OCI-LY1 (cell line): ENCODE measurements around the gene COPA.

Experiments used
- H2AFZ ChIP-seq: fragments of 200-600 bp; sonication (generic), shearing (Covaris generic); 2 replicates; pipeline ENCODE4 v1.6.0; 2014; ENCODE audit warnings: antibody characterized with exemption, mild to moderate bottlenecking, low read length
- H3F3A ChIP-seq: fragments of 200-600 bp; sonication (generic), shearing (Covaris generic); 2 replicates; pipeline ENCODE4 v1.6.0; 2014; ENCODE audit warnings: mild to moderate bottlenecking, antibody characterized with exemption, low read length, moderate library complexity; ENCODE audit not compliant: insufficient read depth
- H3K27ac ChIP-seq: fragments of 200-600 bp; sonication (generic); 2 replicates; pipeline ENCODE4 v1.5.1; 2014; ENCODE audit warnings: low read length, mixed run types, mild to moderate bottlenecking, low read depth; ENCODE audit not compliant: poor library complexity, severe bottlenecking
- H3K27me3 ChIP-seq: fragments of 200-600 bp; sonication (generic); 2 replicates; pipeline ENCODE4 v1.6.0; 2014; ENCODE audit warnings: antibody characterized with exemption, mild to moderate bottlenecking, low read length, moderate library complexity; ENCODE audit not compliant: insufficient read depth
- H3K36me3 ChIP-seq: fragments of 200-600 bp; sonication (generic); 2 replicates; pipeline ENCODE4 v1.6.1; 2014; ENCODE audit warnings: mild to moderate bottlenecking, antibody characterized with exemption, low read length, moderate library complexity, mixed read lengths; ENCODE audit not compliant: insufficient read depth
- H3K4me1 ChIP-seq: fragments of 200-600 bp; sonication (generic); 2 replicates; pipeline ENCODE4 v1.5.1; 2014; ENCODE audit warnings: mild to moderate bottlenecking, low read length, moderate library complexity; ENCODE audit not compliant: insufficient read depth, severe bottlenecking
- H3K4me2 ChIP-seq: fragments of 200-600 bp; sonication (generic), shearing (Covaris generic); 2 replicates; pipeline ENCODE4 v1.6.1; 2014; ENCODE audit warnings: low read length
- H3K4me3 ChIP-seq: fragments of 200-600 bp; sonication (generic); 2 replicates; pipeline ENCODE4 v1.5.1; 2014; ENCODE audit warnings: low read length, low read depth, mild to moderate bottlenecking, mixed read lengths; ENCODE audit not compliant: poor library complexity, severe bottlenecking
- H3K79me2 ChIP-seq: fragments of 200-600 bp; shearing (Covaris generic); 2 replicates; pipeline ENCODE4 v1.6.1; 2016; ENCODE audit warnings: mixed run types, low read length, mixed read lengths; ENCODE audit not compliant: insufficient read depth
- H3K9ac ChIP-seq: fragments of 200-600 bp; sonication (generic), shearing (Covaris generic); 2 replicates; pipeline ENCODE4 v1.6.1; 2014; ENCODE audit warnings: mild to moderate bottlenecking, low read length, mixed read lengths
- H3K9me2 ChIP-seq: fragments of 200-600 bp; sonication (generic), shearing (Covaris generic); 2 replicates; pipeline ENCODE4 v1.6.1; 2014; ENCODE audit warnings: low read depth, mild to moderate bottlenecking, low read length, mixed read lengths
- H3K9me3 ChIP-seq: fragments of 200-600 bp; shearing (Covaris generic); 2 replicates; pipeline ENCODE4 v1.6.1; 2014; ENCODE audit warnings: low read length, mixed read lengths
- H4K20me1 ChIP-seq: fragments of 200-600 bp; sonication (generic), shearing (Covaris generic); 2 replicates; pipeline ENCODE4 v1.6.0; 2016; ENCODE audit warnings: mild to moderate bottlenecking, low read length; ENCODE audit not compliant: insufficient read depth
- CTCF ChIP-seq: fragments of 200-600 bp; sonication (generic), shearing (Covaris generic); IDR thresholded peaks from 2 replicates; pipeline ENCODE4 v1.5.1; 2017; ENCODE audit warnings: mild to moderate bottlenecking, antibody characterized with exemption, low read length, moderate library complexity, mixed read lengths
- EZH2 ChIP-seq: fragments of 200-600 bp; sonication (generic), shearing (Covaris generic); IDR thresholded peaks from 2 replicates; pipeline ENCODE4 v1.8.0; 2017; ENCODE audit warnings: borderline replicate concordance, mixed run types, mild to moderate bottlenecking, antibody characterized with exemption, low read length, moderate library complexity, mixed read lengths

COPA gene

GRCh38 chr1:160370561-160371345 lies 27.7 kb upstream of the COPA start:
- Histone ChIP-seq H3K4me1 (peaks cover 6% of the 10 kb centered on the region), H3K36me3 (no peaks in the 10 kb centered on the region), H3K9me3 (no peaks in the 10 kb centered on the region), H3K79me2 (no peaks in the 10 kb centered on the region), H2AFZ (no peak overlapping the region), H3K27ac (no peak overlapping the region), H3K4me3 (no peak overlapping the region), H3K9me2 (no peaks in the 10 kb centered on the region), H4K20me1 (no peaks in the 10 kb centered on the region), H3F3A (no peaks in the 10 kb centered on the region), H3K27me3 (no peaks in the 10 kb centered on the region), H3K4me2 (no peak overlapping the region), H3K9ac (no peak overlapping the region)
- TF ChIP-seq CTCF (no peak), EZH2 (no peak)

- Histone ChIP-seq H3K4me1 (no peaks in the 10 kb centered on the region), H3K79me2 (no peaks in the 10 kb centered on the region), H3K9ac (no peak overlapping the region), H3K9me3 (no peaks in the 10 kb centered on the region), H3K36me3 (no peaks in the 10 kb centered on the region), H3K4me3 (no peak overlapping the region), H3F3A (no peaks in the 10 kb centered on the region), H3K9me2 (no peaks in the 10 kb centered on the region), H3K27me3 (no peaks in the 10 kb centered on the region), H2AFZ (no peak overlapping the region), H4K20me1 (no peaks in the 10 kb centered on the region), H3K27ac (no peak overlapping the region), H3K4me2 (no peak overlapping the region)
- TF ChIP-seq EZH2 = no peak
- no peak for TF ChIP-seq CTCF
These were observed 26.0 kb upstream of the COPA start for GRCh38 chr1:160369087-160369486.

GRCh38 chr1:160367934-160368923 lies 25.2 kb upstream of the COPA start:
- H3K9me3 ChIP-seq = no peaks in the 10 kb centered on the region
- no peaks in the 10 kb centered on the region for H3K9me2 ChIP-seq
- no peak overlapping the region for H3K4me2 ChIP-seq
- no peak for TF ChIP-seq EZH2
- no peak for TF ChIP-seq CTCF
- H3K27me3 ChIP-seq = no peaks in the 10 kb centered on the region
- no peak overlapping the region for H3K27ac ChIP-seq
- H3F3A ChIP-seq = no peaks in the 10 kb centered on the region
- H4K20me1 ChIP-seq = no peaks in the 10 kb centered on the region
- no peak overlapping the region for H3K4me3 ChIP-seq
- H3K9ac ChIP-seq = no peak overlapping the region
- H2AFZ ChIP-seq = no peak overlapping the region
- H3K36me3 ChIP-seq = no peaks in the 10 kb centered on the region
- no peaks in the 10 kb centered on the region for H3K79me2 ChIP-seq
- no peaks in the 10 kb centered on the region for H3K4me1 ChIP-seq
